GM23338 (cell line): ENCODE measurements around the gene THAP9. TPM values are rescaled to one million over a fixed set of nuclear protein-coding genes. Genes with fewer than 3 reads are reported as not detected.

Source experiments
- ATAC-seq: fragments of 200-7000 bp; cut with Tn5 transposase; 3 replicates; pipeline ENCODE4 v1.9.1; 2020
- DNase-seq: peaks from one replicate; pipeline ENCODE4 v3.0.0-alpha.2; 2015; ENCODE audit warnings: low spot score
- H2AFZ ChIP-seq: fragments of 200-600 bp; sonication (generic); 2 replicates; pipeline ENCODE4 v1.8.0; 2016; ENCODE audit warnings: antibody characterized with exemption, mild to moderate bottlenecking, moderate library complexity
- H3F3A ChIP-seq: fragments of 200-600 bp; sonication (generic); replicated peaks from 2 replicates; pipeline ENCODE4 v1.8.0; 2017; ENCODE audit warnings: antibody characterized with exemption, mixed run types, low read depth
- H3K27ac ChIP-seq: fragments of 200-600 bp; sonication (generic); 2 replicates; pipeline ENCODE4 v1.6.1; 2016; ENCODE audit warnings: low read depth
- H3K27me3 ChIP-seq: fragments of 200-600 bp; sonication (generic); 2 replicates; pipeline ENCODE4 v1.8.0; 2016; ENCODE audit warnings: mild to moderate bottlenecking, mixed run types, moderate library complexity; ENCODE audit not compliant: insufficient read depth
- H3K36me3 ChIP-seq: fragments of 200-600 bp; sonication (generic); 2 replicates; pipeline ENCODE4 v1.8.0; 2016; ENCODE audit warnings: mild to moderate bottlenecking; ENCODE audit not compliant: insufficient read depth
- H3K4me1 ChIP-seq: fragments of 200-600 bp; sonication (generic); 2 replicates; pipeline ENCODE4 v1.8.0; 2016; ENCODE audit warnings: mild to moderate bottlenecking, moderate library complexity; ENCODE audit not compliant: insufficient read depth
- H3K4me2 ChIP-seq: fragments of 200-600 bp; sonication (generic); 2 replicates; pipeline ENCODE4 v1.7.1; 2017; ENCODE audit warnings: mixed run types
- H3K4me3 ChIP-seq: fragments of 200-600 bp; sonication (generic); 2 replicates; pipeline ENCODE4 v1.6.1; 2016; ENCODE audit warnings: mixed run types
- H3K79me2 ChIP-seq: fragments of 200-600 bp; sonication (generic); replicated peaks from 2 replicates; pipeline ENCODE4 v1.8.0; 2017; ENCODE audit warnings: mild to moderate bottlenecking; ENCODE audit not compliant: insufficient read depth
- H3K9me2 ChIP-seq: fragments of 200-600 bp; sonication (generic); 2 replicates; pipeline ENCODE4 v1.8.0; 2017; ENCODE audit not compliant: insufficient read depth
- H4K20me1 ChIP-seq: fragments of 200-600 bp; sonication (generic); replicated peaks from 2 replicates; pipeline ENCODE4 v1.8.0; 2017; ENCODE audit warnings: mild to moderate bottlenecking; ENCODE audit not compliant: insufficient read depth
- H3K27ac Mint-ChIP-seq: 2 replicates; pipeline ENCODE4 v1.8.0; 2020; ENCODE audit warnings: inconsistent platforms, mild to moderate bottlenecking, moderate library complexity, mixed read lengths
- H3K27me3 Mint-ChIP-seq: 3 replicates; pipeline ENCODE4 v1.8.0; 2022; ENCODE audit warnings: low read depth, mild to moderate bottlenecking, moderate library complexity, mixed read lengths, inconsistent platforms; ENCODE audit not compliant: insufficient read depth, poor library complexity
- H3K36me3 Mint-ChIP-seq: 3 replicates; pipeline ENCODE4 v1.8.0; 2021; ENCODE audit warnings: low read depth, mild to moderate bottlenecking, inconsistent platforms, moderate library complexity, mixed read lengths
- H3K4me1 Mint-ChIP-seq: 3 replicates; pipeline ENCODE4 v1.8.0; 2020; ENCODE audit warnings: mild to moderate bottlenecking, inconsistent platforms, mixed read lengths
- H3K4me3 Mint-ChIP-seq: 3 replicates; pipeline ENCODE4 v1.8.0; 2021; ENCODE audit warnings: moderate library complexity, mild to moderate bottlenecking, inconsistent platforms, mixed read lengths
- H3K9me3 Mint-ChIP-seq: 3 replicates; pipeline ENCODE4 v1.8.0; 2020; ENCODE audit warnings: moderate library complexity, mild to moderate bottlenecking, inconsistent platforms, mixed read lengths
- CREB1 ChIP-seq: fragments of 250-450 bp; sonication (Bioruptor Pico); IDR thresholded peaks from 2 replicates; pipeline ENCODE4 v1.5.0; 2020; ENCODE audit warnings: low read depth, mild to moderate bottlenecking, moderate library complexity
- EZH2 ChIP-seq: fragments of 200-600 bp; sonication (generic); IDR thresholded peaks from one replicate; pipeline ENCODE4 v1.8.0; 2017; ENCODE audit warnings: antibody characterized with exemption, mild to moderate bottlenecking, low read depth; ENCODE audit not compliant: unreplicated experiment
- EZH2phosphoT487 ChIP-seq: fragments of 200-600 bp; sonication (generic); IDR thresholded peaks from one replicate; pipeline ENCODE4 v1.8.1; 2018; ENCODE audit warnings: antibody characterized with exemption; ENCODE audit not compliant: unreplicated experiment
- JUNB ChIP-seq: IDR thresholded peaks from one replicate; pipeline ENCODE4 v1.6.1; 2016; ENCODE audit warnings: antibody characterized with exemption; ENCODE audit not compliant: unreplicated experiment
- NANOG ChIP-seq: IDR thresholded peaks from 2 replicates; pipeline ENCODE4 v1.6.1; 2016; ENCODE audit warnings: antibody characterized with exemption, borderline replicate concordance
- POLR2AphosphoS5 ChIP-seq: IDR thresholded peaks from 2 replicates; pipeline ENCODE4 v1.6.1; 2016; ENCODE audit warnings: antibody characterized with exemption, low read depth
- STAT1 ChIP-seq: IDR thresholded peaks from one replicate; pipeline ENCODE4 v1.6.1; 2016; ENCODE audit warnings: antibody characterized with exemption; ENCODE audit not compliant: unreplicated experiment
- ZNF114 ChIP-seq: fragments of 250-450 bp; sonication (Bioruptor Pico); IDR thresholded peaks from 2 replicates; pipeline ENCODE4 v1.5.0; 2020; ENCODE audit warnings: mild to moderate bottlenecking, moderate library complexity
- ZNF331 ChIP-seq: fragments of 250-450 bp; sonication (Bioruptor Pico); IDR thresholded peaks from 2 replicates; pipeline ENCODE4 v1.5.0; 2020; ENCODE audit warnings: low read depth, mild to moderate bottlenecking, moderate library complexity
- long read RNA-seq: library from polyadenylated mRNA; unstranded; transcript quantifications from one replicate; pipeline ENCODE4 v2.0.0, GENCODE V29; 2020; ENCODE audit not compliant: unreplicated experiment
- polyA plus RNA-seq: library from polyadenylated mRNA; unstranded; fragments of >200 nt; fragmentation: Nextera tagmentation; extraction: Ambion mirVana; gene quantifications from 2 replicates; pipeline ENCODE4 v1.2.1, GENCODE V29; 2016
- total RNA-seq: library from RNA; depleted of rRNA; stranded (reverse); fragments of >200 nt; shearing (Covaris generic); gene quantifications from 2 replicates; pipeline ENCODE4 v1.2.3, GENCODE V29; 2014; rRNA removed
- TF ChIP-seq, protein P1 (sequence below): fragments of 250-450 bp; sonication (Bioruptor Pico); IDR thresholded peaks from 2 replicates; pipeline ENCODE4 v1.5.0; 2020; ENCODE audit warnings: mild to moderate bottlenecking, moderate library complexity
- TF ChIP-seq, protein P2 (sequence below): IDR thresholded peaks from 2 replicates; pipeline ENCODE4 v1.6.1; 2016; ENCODE audit warnings: antibody characterized with exemption
- TF ChIP-seq, protein P3 (sequence below), 2 experiments: fragments of 200-600 bp in 1 of 2; sonication (generic) in 1 of 2; conservative IDR thresholded peaks; 2 replicates each; pipeline versions ENCODE4 v1.5.1 to v1.6.1; 2016 to 2017; ENCODE audit warnings: antibody characterized with exemption in 2 of 2, low read depth in 2 of 2, mild to moderate bottlenecking in 2 of 2, moderate library complexity in 1 of 2

Gene THAP9, protein sequence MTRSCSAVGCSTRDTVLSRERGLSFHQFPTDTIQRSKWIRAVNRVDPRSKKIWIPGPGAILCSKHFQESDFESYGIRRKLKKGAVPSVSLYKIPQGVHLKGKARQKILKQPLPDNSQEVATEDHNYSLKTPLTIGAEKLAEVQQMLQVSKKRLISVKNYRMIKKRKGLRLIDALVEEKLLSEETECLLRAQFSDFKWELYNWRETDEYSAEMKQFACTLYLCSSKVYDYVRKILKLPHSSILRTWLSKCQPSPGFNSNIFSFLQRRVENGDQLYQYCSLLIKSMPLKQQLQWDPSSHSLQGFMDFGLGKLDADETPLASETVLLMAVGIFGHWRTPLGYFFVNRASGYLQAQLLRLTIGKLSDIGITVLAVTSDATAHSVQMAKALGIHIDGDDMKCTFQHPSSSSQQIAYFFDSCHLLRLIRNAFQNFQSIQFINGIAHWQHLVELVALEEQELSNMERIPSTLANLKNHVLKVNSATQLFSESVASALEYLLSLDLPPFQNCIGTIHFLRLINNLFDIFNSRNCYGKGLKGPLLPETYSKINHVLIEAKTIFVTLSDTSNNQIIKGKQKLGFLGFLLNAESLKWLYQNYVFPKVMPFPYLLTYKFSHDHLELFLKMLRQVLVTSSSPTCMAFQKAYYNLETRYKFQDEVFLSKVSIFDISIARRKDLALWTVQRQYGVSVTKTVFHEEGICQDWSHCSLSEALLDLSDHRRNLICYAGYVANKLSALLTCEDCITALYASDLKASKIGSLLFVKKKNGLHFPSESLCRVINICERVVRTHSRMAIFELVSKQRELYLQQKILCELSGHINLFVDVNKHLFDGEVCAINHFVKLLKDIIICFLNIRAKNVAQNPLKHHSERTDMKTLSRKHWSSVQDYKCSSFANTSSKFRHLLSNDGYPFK
- total RNA-seq (22.3 and 24.5 TPM in 2 replicates), polyA plus RNA-seq (6.8 and 8.7 TPM in 2 replicates)
- long read RNA-seq, partial matches to known transcripts, result 1 of 4 reads
- long read RNA-seq, other reads (novel, unspliced or antisense), result 1 of 4 reads

DNA sequence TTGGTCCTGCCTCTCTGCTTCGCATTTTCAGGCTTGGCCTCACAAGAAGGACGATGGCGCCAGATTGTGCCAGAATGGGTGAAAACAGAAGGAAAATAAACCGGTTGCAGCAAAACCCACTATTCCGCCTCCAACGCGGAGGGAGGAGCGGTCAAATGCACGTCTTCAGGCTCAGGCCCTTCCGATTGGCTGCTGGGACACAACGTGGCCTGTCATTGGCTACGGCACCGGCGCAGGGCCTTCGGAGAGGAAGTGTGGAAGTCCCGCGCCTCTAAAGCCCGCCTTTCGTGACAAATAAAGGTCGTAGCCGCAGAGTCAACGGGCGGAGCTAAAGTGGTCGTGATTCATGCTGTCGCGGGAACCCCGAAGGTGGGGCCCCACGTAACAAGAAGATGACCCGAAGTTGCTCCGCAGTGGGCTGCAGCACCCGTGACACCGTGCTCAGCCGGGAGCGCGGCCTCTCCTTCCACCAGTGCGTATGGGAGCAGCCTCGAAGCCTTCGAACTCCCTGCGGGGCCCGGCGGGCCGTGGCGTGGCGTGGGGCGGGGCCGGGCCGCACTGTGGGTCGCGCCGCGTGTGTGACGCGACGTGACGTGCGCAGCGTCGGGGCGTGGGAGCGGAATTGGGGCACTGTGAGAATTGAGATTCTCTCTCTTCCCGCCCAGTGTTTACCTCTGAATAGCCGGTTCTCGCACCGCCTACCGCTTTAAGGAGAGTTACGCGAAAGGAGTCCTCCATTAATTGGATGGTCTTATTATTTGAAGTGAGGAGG, at the start of gene THAP9:
THAP9 (plus strand) TSS at position 325 of the 772 bp plus-strand sequence; CDS start at position 393, 68 bp downstream.
- Histone ChIP-seq H3F3A (peaks cover 9% of the 10 kb centered on the region), H3K27ac (peak within 1 kb of the TSS; percentile 98), H3K27me3 (no peaks in the 10 kb centered on the region), H3K4me1 (0 out of 2 replicates have a peak, but pooled peaks cover 4% of the 10 kb centered on the region), H3K4me3 (peak within 1 kb of the TSS; percentile 86), H3K9me2 (no peaks in the 10 kb centered on the region), H3K4me2 (peak within 1 kb of the TSS; percentile 93), H4K20me1 (peaks cover 26% of the 10 kb centered on the region), H3K79me2 (peaks cover 73% of the 10 kb centered on the region), H2AFZ (peak within 1 kb of the TSS; percentile 87), H3K36me3 (peaks cover 29% of the 10 kb centered on the region)
- Mint-ChIP-seq H3K36me3 (peaks cover 18% of the 10 kb centered on the region), H3K4me1 (peaks cover 8% of the 10 kb centered on the region), H3K27ac (no peak within 1 kb of the TSS), H3K4me3 (no peak within 1 kb of the TSS), H3K27me3 (peaks cover 2% of the 10 kb centered on the region), H3K9me3 (no peaks in the 10 kb centered on the region)
- peak; percentile 98 for ATAC-seq
- peak; percentile 98 for DNase-seq
- peak; percentile 94 for TF ChIP-seq POLR2AphosphoS5
- TF ChIP-seq EZH2phosphoT487, result no peak
- TF ChIP-seq, protein P1, sequence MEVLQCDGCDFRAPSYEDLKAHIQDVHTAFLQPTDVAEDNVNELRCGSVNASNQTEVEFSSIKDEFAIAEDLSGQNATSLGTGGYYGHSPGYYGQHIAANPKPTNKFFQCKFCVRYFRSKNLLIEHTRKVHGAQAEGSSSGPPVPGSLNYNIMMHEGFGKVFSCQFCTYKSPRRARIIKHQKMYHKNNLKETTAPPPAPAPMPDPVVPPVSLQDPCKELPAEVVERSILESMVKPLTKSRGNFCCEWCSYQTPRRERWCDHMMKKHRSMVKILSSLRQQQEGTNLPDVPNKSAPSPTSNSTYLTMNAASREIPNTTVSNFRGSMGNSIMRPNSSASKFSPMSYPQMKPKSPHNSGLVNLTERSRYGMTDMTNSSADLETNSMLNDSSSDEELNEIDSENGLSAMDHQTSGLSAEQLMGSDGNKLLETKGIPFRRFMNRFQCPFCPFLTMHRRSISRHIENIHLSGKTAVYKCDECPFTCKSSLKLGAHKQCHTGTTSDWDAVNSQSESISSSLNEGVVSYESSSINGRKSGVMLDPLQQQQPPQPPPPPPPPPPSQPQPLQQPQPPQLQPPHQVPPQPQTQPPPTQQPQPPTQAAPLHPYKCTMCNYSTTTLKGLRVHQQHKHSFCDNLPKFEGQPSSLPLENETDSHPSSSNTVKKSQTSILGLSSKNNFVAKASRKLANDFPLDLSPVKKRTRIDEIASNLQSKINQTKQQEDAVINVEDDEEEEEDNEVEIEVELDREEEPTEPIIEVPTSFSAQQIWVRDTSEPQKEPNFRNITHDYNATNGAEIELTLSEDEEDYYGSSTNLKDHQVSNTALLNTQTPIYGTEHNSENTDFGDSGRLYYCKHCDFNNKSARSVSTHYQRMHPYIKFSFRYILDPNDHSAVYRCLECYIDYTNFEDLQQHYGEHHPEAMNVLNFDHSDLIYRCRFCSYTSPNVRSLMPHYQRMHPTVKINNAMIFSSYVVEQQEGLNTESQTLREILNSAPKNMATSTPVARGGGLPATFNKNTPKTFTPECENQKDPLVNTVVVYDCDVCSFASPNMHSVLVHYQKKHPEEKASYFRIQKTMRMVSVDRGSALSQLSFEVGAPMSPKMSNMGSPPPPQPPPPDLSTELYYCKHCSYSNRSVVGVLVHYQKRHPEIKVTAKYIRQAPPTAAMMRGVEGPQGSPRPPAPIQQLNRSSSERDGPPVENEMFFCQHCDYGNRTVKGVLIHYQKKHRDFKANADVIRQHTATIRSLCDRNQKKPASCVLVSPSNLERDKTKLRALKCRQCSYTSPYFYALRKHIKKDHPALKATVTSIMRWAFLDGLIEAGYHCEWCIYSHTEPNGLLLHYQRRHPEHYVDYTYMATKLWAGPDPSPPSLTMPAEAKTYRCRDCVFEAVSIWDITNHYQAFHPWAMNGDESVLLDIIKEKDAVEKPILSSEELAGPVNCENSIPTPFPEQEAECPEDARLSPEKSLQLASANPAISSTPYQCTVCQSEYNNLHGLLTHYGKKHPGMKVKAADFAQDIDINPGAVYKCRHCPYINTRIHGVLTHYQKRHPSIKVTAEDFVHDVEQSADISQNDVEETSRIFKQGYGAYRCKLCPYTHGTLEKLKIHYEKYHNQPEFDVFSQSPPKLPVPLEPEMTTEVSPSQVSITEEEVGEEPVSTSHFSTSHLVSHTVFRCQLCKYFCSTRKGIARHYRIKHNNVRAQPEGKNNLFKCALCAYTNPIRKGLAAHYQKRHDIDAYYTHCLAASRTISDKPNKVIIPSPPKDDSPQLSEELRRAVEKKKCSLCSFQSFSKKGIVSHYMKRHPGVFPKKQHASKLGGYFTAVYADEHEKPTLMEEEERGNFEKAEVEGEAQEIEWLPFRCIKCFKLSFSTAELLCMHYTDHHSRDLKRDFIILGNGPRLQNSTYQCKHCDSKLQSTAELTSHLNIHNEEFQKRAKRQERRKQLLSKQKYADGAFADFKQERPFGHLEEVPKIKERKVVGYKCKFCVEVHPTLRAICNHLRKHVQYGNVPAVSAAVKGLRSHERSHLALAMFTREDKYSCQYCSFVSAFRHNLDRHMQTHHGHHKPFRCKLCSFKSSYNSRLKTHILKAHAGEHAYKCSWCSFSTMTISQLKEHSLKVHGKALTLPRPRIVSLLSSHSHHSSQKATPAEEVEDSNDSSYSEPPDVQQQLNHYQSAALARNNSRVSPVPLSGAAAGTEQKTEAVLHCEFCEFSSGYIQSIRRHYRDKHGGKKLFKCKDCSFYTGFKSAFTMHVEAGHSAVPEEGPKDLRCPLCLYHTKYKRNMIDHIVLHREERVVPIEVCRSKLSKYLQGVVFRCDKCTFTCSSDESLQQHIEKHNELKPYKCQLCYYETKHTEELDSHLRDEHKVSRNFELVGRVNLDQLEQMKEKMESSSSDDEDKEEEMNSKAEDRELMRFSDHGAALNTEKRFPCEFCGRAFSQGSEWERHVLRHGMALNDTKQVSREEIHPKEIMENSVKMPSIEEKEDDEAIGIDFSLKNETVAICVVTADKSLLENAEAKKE, result no peak
- no peak for TF ChIP-seq STAT1
- TF ChIP-seq, protein P2, sequence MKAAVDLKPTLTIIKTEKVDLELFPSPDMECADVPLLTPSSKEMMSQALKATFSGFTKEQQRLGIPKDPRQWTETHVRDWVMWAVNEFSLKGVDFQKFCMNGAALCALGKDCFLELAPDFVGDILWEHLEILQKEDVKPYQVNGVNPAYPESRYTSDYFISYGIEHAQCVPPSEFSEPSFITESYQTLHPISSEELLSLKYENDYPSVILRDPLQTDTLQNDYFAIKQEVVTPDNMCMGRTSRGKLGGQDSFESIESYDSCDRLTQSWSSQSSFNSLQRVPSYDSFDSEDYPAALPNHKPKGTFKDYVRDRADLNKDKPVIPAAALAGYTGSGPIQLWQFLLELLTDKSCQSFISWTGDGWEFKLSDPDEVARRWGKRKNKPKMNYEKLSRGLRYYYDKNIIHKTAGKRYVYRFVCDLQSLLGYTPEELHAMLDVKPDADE, result no peak
- TF ChIP-seq ZNF114 (CRISPR knock-in tag), result peak; percentile 74; the same call in 1 of the 2 replicates
- no peak for TF ChIP-seq EZH2
- TF ChIP-seq JUNB, result no peak
- no peak for TF ChIP-seq NANOG
- TF ChIP-seq CREB1 (CRISPR knock-in tag), result peak; percentile 85
- TF ChIP-seq, protein P3, sequence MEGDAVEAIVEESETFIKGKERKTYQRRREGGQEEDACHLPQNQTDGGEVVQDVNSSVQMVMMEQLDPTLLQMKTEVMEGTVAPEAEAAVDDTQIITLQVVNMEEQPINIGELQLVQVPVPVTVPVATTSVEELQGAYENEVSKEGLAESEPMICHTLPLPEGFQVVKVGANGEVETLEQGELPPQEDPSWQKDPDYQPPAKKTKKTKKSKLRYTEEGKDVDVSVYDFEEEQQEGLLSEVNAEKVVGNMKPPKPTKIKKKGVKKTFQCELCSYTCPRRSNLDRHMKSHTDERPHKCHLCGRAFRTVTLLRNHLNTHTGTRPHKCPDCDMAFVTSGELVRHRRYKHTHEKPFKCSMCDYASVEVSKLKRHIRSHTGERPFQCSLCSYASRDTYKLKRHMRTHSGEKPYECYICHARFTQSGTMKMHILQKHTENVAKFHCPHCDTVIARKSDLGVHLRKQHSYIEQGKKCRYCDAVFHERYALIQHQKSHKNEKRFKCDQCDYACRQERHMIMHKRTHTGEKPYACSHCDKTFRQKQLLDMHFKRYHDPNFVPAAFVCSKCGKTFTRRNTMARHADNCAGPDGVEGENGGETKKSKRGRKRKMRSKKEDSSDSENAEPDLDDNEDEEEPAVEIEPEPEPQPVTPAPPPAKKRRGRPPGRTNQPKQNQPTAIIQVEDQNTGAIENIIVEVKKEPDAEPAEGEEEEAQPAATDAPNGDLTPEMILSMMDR (conservative IDR thresholded peaks at IDR 0.05; ENCODE audit: low read depth in 2 of 2), result no peak
- TF ChIP-seq ZNF331 (CRISPR knock-in tag), result no peak
